ENCODE data around the gene LRRC32. TPM values are rescaled to one million over a fixed set of nuclear protein-coding genes. Genes with fewer than 3 reads are reported as not detected.
A peak's percentile ranks its signal among the peaks of the same experiment; 100 is the strongest.

Gene LRRC32
- polyA plus RNA-seq, 3 donors: 1.5 TPM; not detected in 2

- Histone ChIP-seq H3K4me1 (ENCODE audit: control insufficient read depth in 1 of 2, insufficient read depth in 2 of 2, low read length in 2 of 2) (peaks cover 43 to 49% of the 10 kb centered on the region in 2 donors), H3K9ac (ENCODE audit: insufficient read depth, low read length, poor library complexity, severe bottlenecking) (no peak overlapping the region), H3K27ac (ENCODE audit: low read depth in 1 of 2, low read length in 2 of 2) (no peak overlapping the region), H3K36me3 (replicated peaks in 1 of 2; ENCODE audit: control insufficient read depth in 1 of 2, insufficient read depth in 2 of 2, low read length in 2 of 2) (no peaks in the 10 kb centered on the region), H3K4me2 (replicated peaks; ENCODE audit: extremely low read depth, low read length, poor library complexity, severe bottlenecking) (no peak overlapping the region), H3K9me3 (replicated peaks in 1 of 2; ENCODE audit: control insufficient read depth in 1 of 2, insufficient read depth in 1 of 2, low read length in 2 of 2) (no peaks in the 10 kb centered on the region), H2AFZ (ENCODE audit: insufficient read depth, low read depth, low read length, poor library complexity, severe bottlenecking) (no peak overlapping the region), H4K20me1 (ENCODE audit: insufficient read depth, low read length) (no peaks in the 10 kb centered on the region), H3K4me3 (replicated peaks in 1 of 3; ENCODE audit: low read depth in 2 of 3, low read length in 3 of 3) (no peak overlapping the region), H3K79me2 (ENCODE audit: insufficient read depth, low read length) (no peaks in the 10 kb centered on the region), H3K27me3 (ENCODE audit: control insufficient read depth in 2 of 2, insufficient read depth in 2 of 2, low read length in 2 of 2) (no peaks in the 10 kb centered on the region)
- H3K9me3 Mint-ChIP-seq: peaks cover 0 to 8% (median 0%) of the 10 kb centered on the region in 7 donors
- intact Hi-C loops (cut with micrococcal nuclease): loop anchor here in 1 of 2 donors (5.0 kb wide), 1 partner anchor 41 kb away; the partner anchor contains the start of gene LRRC32
- H3K4me3 Mint-ChIP-seq: no peak overlapping the region
- DNase-seq: no peak
- no peak for TF ChIP-seq CTCF (IDR thresholded peaks at IDR 0.05)
- H3K36me3 Mint-ChIP-seq: peaks cover 0 to 13% of the 10 kb centered on the region in 2 donors
- H3K4me1 Mint-ChIP-seq: peaks cover 58% of the 10 kb centered on the region
- H3K27ac Mint-ChIP-seq: peak overlapping the region in 3 of 7 donors; percentile 15 to 100 (median 50)
- H3K27me3 Mint-ChIP-seq (ENCODE audit: low read depth in 3 of 3): peaks cover 0 to 9% (median 2%) of the 10 kb centered on the region in 3 donors
- WGBS (ENCODE audit: insufficient coverage): no CpG with 5 or more reads among the region's 3 CpGs
These were observed 38.8 kb downstream of the LRRC32 start for GRCh38 chr11:76631566-76632308.

- Histone ChIP-seq H3K79me2 (ENCODE audit: insufficient read depth, low read length) (no peaks in the 10 kb centered on the region), H3K27ac (ENCODE audit: low read depth in 1 of 2, low read length in 2 of 2) (peak overlapping the region; percentile 96 to 100), H3K27me3 (ENCODE audit: control insufficient read depth in 2 of 2, insufficient read depth in 2 of 2, low read length in 2 of 2) (peaks cover 0 to under 1% of the 10 kb centered on the region in 2 donors), H3K4me2 (replicated peaks; ENCODE audit: extremely low read depth, low read length, poor library complexity, severe bottlenecking) (peak overlapping the region; percentile 44), H3K4me3 (replicated peaks in 1 of 3; ENCODE audit: low read depth in 2 of 3, low read length in 3 of 3) (peak overlapping the region in 1 of 3 experiments; percentile 44), H3K9me3 (replicated peaks in 1 of 2; ENCODE audit: control insufficient read depth in 1 of 2, insufficient read depth in 1 of 2, low read length in 2 of 2) (peaks cover 7% of the 10 kb centered on the region in 2 donors), H3K4me1 (ENCODE audit: control insufficient read depth in 1 of 2, insufficient read depth in 2 of 2, low read length in 2 of 2) (peaks cover 47 to 53% of the 10 kb centered on the region in 2 donors), H2AFZ (ENCODE audit: insufficient read depth, low read depth, low read length, poor library complexity, severe bottlenecking) (no peak overlapping the region), H3K9ac (ENCODE audit: insufficient read depth, low read length, poor library complexity, severe bottlenecking) (peak overlapping the region; percentile 93), H3K36me3 (replicated peaks in 1 of 2; ENCODE audit: control insufficient read depth in 1 of 2, insufficient read depth in 2 of 2, low read length in 2 of 2) (no peaks in the 10 kb centered on the region), H4K20me1 (ENCODE audit: insufficient read depth, low read length) (no peaks in the 10 kb centered on the region)
- Mint-ChIP-seq H3K4me1 (peaks cover 57% of the 10 kb centered on the region), H3K36me3 (peaks cover 8 to 17% of the 10 kb centered on the region in 2 donors), H3K27ac (peak overlapping the region; percentile 99 to 100 (median 100)), H3K9me3 (peaks cover 2 to 16% (median 7%) of the 10 kb centered on the region in 7 donors), H3K27me3 (ENCODE audit: low read depth in 3 of 3) (peaks cover 4 to 10% (median 6%) of the 10 kb centered on the region in 3 donors), H3K4me3 (peak overlapping the region; percentile 70 to 88)
- no peak for TF ChIP-seq CTCF (IDR thresholded peaks at IDR 0.05)
- 17% methylated on average over 2 of the region's 6 CpGs for WGBS (ENCODE audit: insufficient coverage)
- intact Hi-C loops (cut with micrococcal nuclease): loop anchor here in 1 of 2 donors (5.0 kb wide), 1 partner anchor 42 kb away; the partner anchor contains the start of gene LRRC32
- no peak for DNase-seq
These were observed 39.8 kb downstream of the LRRC32 start for GRCh38 chr11:76630600-76631281.

All from CD14-positive monocyte (primary cell).